ENCODE measurements around the gene FRMD7.

FRMD7 gene

DNA sequence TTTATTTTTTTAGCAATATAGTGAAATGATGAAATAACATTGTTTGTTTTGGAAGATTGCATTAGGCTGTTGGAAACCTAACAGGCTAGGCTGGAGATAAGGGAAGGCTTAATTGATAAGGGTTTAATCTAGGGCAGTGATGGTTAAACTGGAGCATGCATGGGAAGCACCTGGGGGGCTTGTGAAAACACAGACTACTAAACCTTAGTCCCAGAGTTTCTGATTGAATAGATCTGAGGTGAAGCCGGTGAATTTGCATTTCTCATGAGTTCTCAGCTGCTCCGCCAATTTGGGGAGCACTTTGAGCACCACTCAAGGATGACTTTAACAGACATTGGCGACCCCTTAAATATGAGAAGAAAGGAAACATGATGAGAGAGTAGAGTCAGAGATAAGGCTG is 93.2 kb downstream of the FRMD7 start:
- no peak for DNase-seq (ENCODE audit: low spot score)

DNA sequence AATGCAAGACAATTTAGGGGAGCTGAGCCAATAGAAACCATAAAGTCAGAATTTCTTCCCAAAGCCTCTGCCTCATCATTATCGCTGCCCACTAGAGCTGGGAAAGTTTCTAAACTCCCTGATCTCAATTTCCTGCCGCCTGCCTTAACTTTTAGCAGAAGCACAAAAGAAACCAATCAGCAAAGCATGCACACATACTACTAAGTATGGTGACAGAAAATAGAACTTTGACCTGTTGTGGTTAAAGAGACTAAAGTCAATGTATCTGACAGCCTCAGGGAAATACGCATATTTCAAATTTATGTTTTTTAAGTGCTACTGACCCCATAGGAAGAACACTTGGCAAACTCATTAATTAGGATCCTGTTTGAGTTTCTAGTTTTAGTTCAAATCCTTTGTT is 94.7 kb downstream of the FRMD7 start:
- no peak for DNase-seq (ENCODE audit: low spot score)

DNA sequence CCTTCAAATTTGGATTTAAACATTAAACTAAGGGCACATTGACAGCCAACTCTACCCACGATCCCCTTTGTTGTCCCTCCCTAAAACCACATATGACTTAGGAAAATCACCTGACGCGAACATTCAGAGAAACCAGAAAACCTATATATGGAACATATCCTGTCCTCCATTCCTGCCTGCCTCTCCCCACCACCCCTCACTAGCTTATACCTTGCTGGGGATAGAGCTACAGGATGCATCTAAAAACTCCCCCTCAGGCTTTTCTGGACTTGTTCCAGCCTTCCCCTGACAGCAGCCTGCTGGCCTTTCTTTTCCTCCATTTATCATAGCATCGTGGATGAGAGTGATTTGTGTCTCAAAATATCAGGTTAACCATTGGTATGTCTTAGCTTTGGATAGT is 96.0 kb downstream of the FRMD7 start:
- DNase-seq (ENCODE audit: low spot score), result no peak

DNA sequence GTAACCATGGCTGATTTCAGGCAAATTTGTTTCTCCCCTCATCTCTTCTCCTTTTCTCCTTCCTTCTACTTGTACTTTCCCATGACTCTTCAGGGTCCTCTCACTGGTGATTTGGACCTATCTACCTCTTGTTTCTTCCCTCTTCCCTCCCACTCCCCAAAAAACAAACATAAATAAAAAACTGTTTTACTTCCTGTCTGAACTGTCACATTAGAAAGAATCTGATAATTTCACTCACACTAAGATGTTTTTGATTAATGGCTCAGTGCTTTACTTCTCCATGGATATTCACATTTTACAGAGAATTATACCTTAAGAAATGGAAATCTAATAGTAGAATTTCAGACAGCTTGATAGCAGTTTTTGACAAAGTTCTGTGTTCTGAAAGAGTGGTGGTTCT is 97.6 kb downstream of the FRMD7 start:
- no peak for DNase-seq (ENCODE audit: low spot score)

Data from germinal center (tissue), 1 donor.